BLaER1 (cell line): ENCODE results near the gene EIF4EBP2.
A peak's percentile ranks its signal among the peaks of the same experiment; 100 is the strongest.

Experiments used
- H3K27ac ChIP-seq: shearing (Covaris generic); formaldehyde crosslinking; 2 replicates; pipeline ENCODE4 v1.8.1; 2022
- H3K27me3 ChIP-seq: shearing (Covaris generic); formaldehyde crosslinking; 2 replicates; pipeline ENCODE4 v1.8.1; 2022
- H3K36me3 ChIP-seq: shearing (Covaris generic); formaldehyde crosslinking; 2 replicates; pipeline ENCODE4 v1.8.1; 2022
- H3K4me1 ChIP-seq: shearing (Covaris generic); formaldehyde crosslinking; 2 replicates; pipeline ENCODE4 v1.8.1; 2022
- H3K4me2 ChIP-seq: shearing (Covaris generic); formaldehyde crosslinking; 2 replicates; pipeline ENCODE4 v1.8.1; 2022
- H3K4me3 ChIP-seq: shearing (Covaris generic); formaldehyde crosslinking; 2 replicates; pipeline ENCODE4 v1.8.1; 2022
- H3K9ac ChIP-seq: shearing (Covaris generic); formaldehyde crosslinking; 2 replicates; pipeline ENCODE4 v1.8.1; 2022
- H3K9me3 ChIP-seq: shearing (Covaris generic); formaldehyde crosslinking; 2 replicates; pipeline ENCODE4 v1.8.1; 2022
- H4K20me1 ChIP-seq: shearing (Covaris generic); formaldehyde crosslinking; 2 replicates; pipeline ENCODE4 v1.8.1; 2022
- Cebpa-rat ChIP-seq: shearing (Covaris generic); IDR thresholded peaks from 2 replicates; pipeline ENCODE4 v1.8.1; 2022

EIF4EBP2 gene

GRCh38 chr10:70363971-70364771 lies 39.8 kb upstream of the EIF4EBP2 start:
- H3K4me3 ChIP-seq, result 0 out of 2 replicates have a peak overlapping the region, but pooled peaks have one; percentile 3

DNA sequence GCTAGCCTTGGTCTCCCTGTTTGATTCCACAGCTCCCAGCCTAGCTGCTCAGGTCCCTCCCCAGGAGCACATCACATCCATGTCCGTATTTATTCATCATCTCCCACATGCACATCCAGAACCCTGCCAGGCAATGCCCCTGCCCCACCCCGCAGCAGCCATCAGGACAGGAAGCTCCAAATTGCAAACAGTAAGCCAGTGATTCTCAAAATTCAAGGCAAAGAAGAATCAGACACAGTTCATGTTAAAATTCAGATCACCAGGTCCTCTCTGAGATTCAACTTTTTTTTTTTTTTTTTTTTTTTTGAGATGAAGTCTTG lies 39.2 kb upstream of the EIF4EBP2 start:
- Histone ChIP-seq H3K9ac (no peak overlapping the region), H3K4me2 (peak overlapping the region; percentile 86), H3K27me3 (no peaks in the 10 kb centered on the region), H4K20me1 (peaks cover 26% of the 10 kb centered on the region; the same call in 1 of the 2 replicates), H3K9me3 (no peaks in the 10 kb centered on the region), H3K27ac (no peak overlapping the region), H3K36me3 (peaks cover 11% of the 10 kb centered on the region), H3K4me3 (no peak overlapping the region), H3K4me1 (peaks cover 27% of the 10 kb centered on the region)
- no peak for TF ChIP-seq Cebpa-rat

More at GRCh38 chr10:70363971-70364771, 39.8 kb upstream of the EIF4EBP2 start:
- peaks cover 6% of the 10 kb centered on the region for H3K36me3 ChIP-seq
- peaks cover 26% of the 10 kb centered on the region; the same call in 1 of the 2 replicates for H4K20me1 ChIP-seq
- no peaks in the 10 kb centered on the region for H3K9me3 ChIP-seq
- H3K27ac ChIP-seq, result peak overlapping the region; percentile 87
- H3K27me3 ChIP-seq, result no peaks in the 10 kb centered on the region
- peak overlapping the region; percentile 86 for H3K4me2 ChIP-seq
- 0 out of 2 replicates have a peak, but pooled peaks have one; percentile 36 for TF ChIP-seq Cebpa-rat
- H3K4me1 ChIP-seq, result peaks cover 29% of the 10 kb centered on the region
- peak overlapping the region; percentile 69 for H3K9ac ChIP-seq

DNA sequence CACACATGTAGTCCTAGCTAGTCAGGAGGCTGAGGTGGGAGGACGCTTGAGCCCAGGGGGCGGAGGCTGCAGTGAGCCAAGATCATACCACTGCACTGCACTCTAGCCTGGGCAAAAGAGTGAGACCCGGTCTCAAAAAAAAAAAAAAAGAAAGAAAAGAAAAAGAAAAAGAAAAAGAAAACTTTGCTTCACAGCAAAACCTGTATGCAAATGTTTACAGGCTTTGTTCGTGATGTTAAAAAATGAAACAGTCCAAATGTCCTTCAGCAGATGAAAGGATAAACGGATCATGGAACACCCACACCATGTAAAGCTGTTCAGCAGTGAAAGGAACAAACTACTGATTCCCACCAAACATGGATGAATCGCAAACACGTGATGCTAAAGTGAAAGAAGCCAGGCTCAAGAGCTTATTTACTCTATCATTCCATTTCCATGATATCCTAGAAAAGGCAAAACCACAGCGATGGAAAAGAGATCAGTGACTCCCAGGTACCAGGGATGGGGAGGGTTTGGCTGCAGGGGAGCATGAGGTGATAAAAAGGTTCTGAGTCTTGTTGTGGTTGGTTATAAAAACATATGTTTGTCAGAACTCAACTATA lies 36.6 kb upstream of the EIF4EBP2 start:
- no peaks in the 10 kb centered on the region for H3K9me3 ChIP-seq
- H4K20me1 ChIP-seq, result peaks cover 33% of the 10 kb centered on the region; the same call in 1 of the 2 replicates
- H3K27me3 ChIP-seq, result no peaks in the 10 kb centered on the region
- H3K4me2 ChIP-seq, result no peak overlapping the region
- no peak overlapping the region for H3K9ac ChIP-seq
- no peak for TF ChIP-seq Cebpa-rat
- H3K4me1 ChIP-seq, result peaks cover 25% of the 10 kb centered on the region
- peaks cover 25% of the 10 kb centered on the region for H3K36me3 ChIP-seq
- H3K27ac ChIP-seq, result no peak overlapping the region
- no peak overlapping the region for H3K4me3 ChIP-seq

- H3K27ac ChIP-seq, result no peak overlapping the region
- no peak for TF ChIP-seq Cebpa-rat
- H4K20me1 ChIP-seq, result peaks cover 23% of the 10 kb centered on the region; the same call in 1 of the 2 replicates
- H3K4me2 ChIP-seq, result no peak overlapping the region
- H3K9me3 ChIP-seq, result no peaks in the 10 kb centered on the region
- H3K9ac ChIP-seq, result no peak overlapping the region
- peaks cover 37% of the 10 kb centered on the region for H3K36me3 ChIP-seq
- peaks cover 9% of the 10 kb centered on the region for H3K4me1 ChIP-seq
- H3K27me3 ChIP-seq, result no peaks in the 10 kb centered on the region
- H3K4me3 ChIP-seq, result no peak overlapping the region
Observed at GRCh38 chr10:70368774-70369482, 35.0 kb upstream of the EIF4EBP2 start.

DNA sequence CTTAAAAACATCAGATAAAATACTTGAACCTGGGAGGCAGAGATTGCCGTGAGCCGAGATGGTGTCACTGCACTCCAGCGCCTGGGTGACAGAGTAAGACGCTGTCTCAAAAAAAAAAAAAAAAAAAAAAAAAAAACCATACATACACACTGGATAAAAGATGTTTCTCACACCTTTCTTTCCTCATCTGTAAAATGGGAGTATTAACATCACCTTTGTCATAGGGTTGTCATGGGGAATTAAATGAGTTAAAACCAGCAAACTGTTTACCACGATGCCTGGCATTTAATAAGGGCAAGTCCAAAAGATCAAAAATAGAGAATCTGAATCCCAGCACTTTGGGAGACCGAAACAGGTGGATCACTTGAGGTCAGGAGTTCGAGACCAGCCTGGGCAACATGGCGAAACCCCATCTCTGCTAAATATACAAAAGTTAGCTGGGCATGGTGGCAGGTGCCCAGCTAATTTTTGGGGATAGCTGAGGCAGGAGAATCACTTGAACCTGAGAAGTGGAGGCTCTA lies 34.4 kb upstream of the EIF4EBP2 start:
- H4K20me1 ChIP-seq, result peaks cover 19% of the 10 kb centered on the region; the same call in 1 of the 2 replicates
- H3K27me3 ChIP-seq, result no peaks in the 10 kb centered on the region
- H3K9ac ChIP-seq, result no peak overlapping the region
- no peak overlapping the region for H3K4me3 ChIP-seq
- peaks cover 44% of the 10 kb centered on the region for H3K36me3 ChIP-seq
- no peak overlapping the region for H3K4me2 ChIP-seq
- no peaks in the 10 kb centered on the region for H3K9me3 ChIP-seq
- TF ChIP-seq Cebpa-rat, result no peak
- H3K4me1 ChIP-seq, result peaks cover 3% of the 10 kb centered on the region
- no peak overlapping the region for H3K27ac ChIP-seq

DNA sequence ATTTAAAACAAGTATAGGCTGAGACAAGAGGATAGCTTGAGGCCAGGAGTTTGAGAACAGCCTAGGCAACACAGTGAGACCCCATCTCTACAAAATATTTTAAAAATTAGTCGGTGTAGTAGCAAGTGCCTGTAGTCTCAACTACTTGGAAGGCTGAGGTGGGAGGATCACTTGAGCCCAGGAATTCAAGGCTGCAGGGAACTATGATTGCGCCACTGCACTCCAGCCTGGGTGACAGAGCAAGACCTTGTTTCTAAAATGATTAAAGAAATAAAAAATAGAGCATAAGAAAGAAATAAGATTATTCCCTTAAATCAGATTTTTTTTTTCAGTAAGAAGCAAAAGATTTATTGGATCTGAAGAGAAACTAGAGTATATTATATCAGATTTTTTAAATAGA lies 33.2 kb upstream of the EIF4EBP2 start:
- Histone ChIP-seq H3K27me3 (no peaks in the 10 kb centered on the region), H3K36me3 (peaks cover 51% of the 10 kb centered on the region), H3K9me3 (no peaks in the 10 kb centered on the region), H3K4me2 (no peak overlapping the region), H4K20me1 (peaks cover 9% of the 10 kb centered on the region; the same call in 1 of the 2 replicates), H3K27ac (no peak overlapping the region), H3K9ac (no peak overlapping the region), H3K4me1 (no peaks in the 10 kb centered on the region), H3K4me3 (no peak overlapping the region)
- no peak for TF ChIP-seq Cebpa-rat

DNA sequence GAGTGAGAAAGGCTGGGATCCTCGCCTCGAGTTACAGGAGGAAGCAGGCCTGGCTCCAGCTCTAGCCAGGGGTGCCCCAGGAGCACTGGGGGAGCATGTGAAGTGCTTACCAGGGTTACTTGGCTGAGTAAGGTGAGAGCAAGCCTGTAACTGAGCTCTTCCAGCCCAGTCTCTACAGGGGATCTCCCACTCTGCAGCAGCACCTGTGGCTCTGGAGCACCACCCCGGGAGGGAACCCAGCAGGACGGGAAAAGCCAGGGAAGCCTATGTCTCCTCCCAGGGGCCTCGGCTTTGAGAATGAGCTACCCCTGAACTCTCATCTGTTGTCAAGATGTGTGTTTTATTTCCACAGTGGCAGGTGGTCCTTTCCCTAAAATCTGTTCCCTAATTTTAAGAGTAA lies 32.1 kb upstream of the EIF4EBP2 start:
- H3K4me1 ChIP-seq, result no peaks in the 10 kb centered on the region
- no peak overlapping the region for H3K27ac ChIP-seq
- no peak for TF ChIP-seq Cebpa-rat
- H3K4me3 ChIP-seq, result no peak overlapping the region
- H4K20me1 ChIP-seq, result peaks cover 15% of the 10 kb centered on the region; the same call in 1 of the 2 replicates
- H3K36me3 ChIP-seq, result peaks cover 60% of the 10 kb centered on the region
- no peaks in the 10 kb centered on the region for H3K9me3 ChIP-seq
- H3K27me3 ChIP-seq, result no peaks in the 10 kb centered on the region
- H3K9ac ChIP-seq, result no peak overlapping the region
- H3K4me2 ChIP-seq, result no peak overlapping the region

DNA sequence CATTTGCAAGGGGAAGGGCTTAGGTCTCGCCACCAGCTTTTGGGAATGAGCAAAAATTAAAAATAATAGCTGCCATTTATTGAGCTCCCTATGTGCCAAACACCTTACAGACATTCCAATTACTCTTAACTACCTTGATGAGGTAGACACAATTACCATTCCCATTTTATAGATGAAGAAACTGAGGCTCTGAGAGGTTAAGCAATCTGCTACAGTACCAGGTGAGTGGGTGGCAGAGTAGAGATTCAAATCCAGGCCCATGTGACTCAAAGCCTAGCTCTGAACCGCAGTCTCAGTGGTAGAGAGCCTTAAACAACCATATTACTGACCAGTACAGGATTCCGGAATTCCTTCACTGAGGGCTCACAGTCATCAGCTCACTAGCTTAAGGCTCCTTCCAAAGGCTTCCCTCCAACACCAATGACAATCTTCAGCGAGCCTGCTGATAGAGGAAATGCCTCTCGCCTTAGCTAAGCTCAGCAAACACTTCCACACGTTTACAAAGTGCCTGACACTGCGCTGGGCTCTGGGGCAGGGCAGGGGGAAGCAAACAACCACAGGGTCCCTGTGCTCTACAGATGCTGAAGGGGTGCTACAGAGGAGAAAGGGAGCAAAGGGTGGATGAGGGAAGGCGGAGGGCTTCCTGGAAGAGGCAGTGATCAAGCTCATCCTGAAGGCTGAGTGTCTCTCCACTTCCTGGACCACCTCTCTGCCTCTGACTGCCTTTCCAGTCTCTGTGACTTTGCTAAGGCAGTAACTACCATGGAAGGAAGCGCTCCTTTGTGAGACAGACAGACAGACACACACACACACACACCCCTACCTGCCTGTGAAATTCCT lies 28.9 kb upstream of the EIF4EBP2 start:
- TF ChIP-seq Cebpa-rat, result no peak

More for the DNA sequence above, 28.9 kb upstream of the EIF4EBP2 start:
- Histone ChIP-seq H3K4me3 (no peak overlapping the region), H3K9me3 (0 out of 2 replicates have a peak, but pooled peaks cover 3% of the 10 kb centered on the region), H3K36me3 (peaks cover 50% of the 10 kb centered on the region), H3K27ac (no peak overlapping the region), H4K20me1 (peaks cover 17% of the 10 kb centered on the region; the same call in 1 of the 2 replicates), H3K4me1 (no peaks in the 10 kb centered on the region), H3K27me3 (no peaks in the 10 kb centered on the region), H3K4me2 (no peak overlapping the region), H3K9ac (no peak overlapping the region)
